CD14-positive monocyte (primary cell): ENCODE measurements around the gene ZNF324. TPM values are rescaled to one million over a fixed set of nuclear protein-coding genes. Genes with fewer than 3 reads are reported as not detected.

Experiments used
- DNase-seq, 3 donors: peaks; one replicate each; pipeline ENCODE4 v3.0.0-alpha.2; 2011 to 2022
- H2AFZ ChIP-seq: 2 replicates; pipeline ENCODE4 v1.6.0; 2012; ENCODE audit warnings: mild to moderate bottlenecking, low read depth, low read length, inconsistent platforms; ENCODE audit not compliant: insufficient read depth, poor library complexity, severe bottlenecking
- H3K27ac ChIP-seq, 2 donors: 1 replicate in 1 of 2; 2 replicates in 1 of 2; pipeline ENCODE4 v1.5.1; 2012 to 2013; ENCODE audit warnings: low read length in 2 of 2, control low read depth in 1 of 2, inconsistent platforms in 1 of 2, low read depth in 1 of 2, mild to moderate bottlenecking in 1 of 2
- H3K27me3 ChIP-seq, 2 donors: one replicate each; pipeline versions ENCODE4 v1.6.0 to v1.6.1; 2011 to 2013; ENCODE audit warnings: low read length in 2 of 2; ENCODE audit not compliant: control insufficient read depth in 2 of 2, insufficient read depth in 2 of 2
- H3K36me3 ChIP-seq, 2 donors: replicated peaks in 1 of 2; 1 replicate in 1 of 2; 2 replicates in 1 of 2; pipeline versions ENCODE4 v1.5.1 to v1.6.1; 2012 to 2013; ENCODE audit warnings: low read length in 2 of 2, control low read depth in 1 of 2, inconsistent platforms in 1 of 2, mild to moderate bottlenecking in 1 of 2; ENCODE audit not compliant: insufficient read depth in 2 of 2, control insufficient read depth in 1 of 2
- H3K4me1 ChIP-seq, 2 donors: 1 replicate in 1 of 2; 2 replicates in 1 of 2; pipeline versions ENCODE4 v1.5.1 to v1.6.1; 2012 to 2013; ENCODE audit warnings: low read length in 2 of 2, control low read depth in 1 of 2, inconsistent platforms in 1 of 2, mild to moderate bottlenecking in 1 of 2, moderate library complexity in 1 of 2; ENCODE audit not compliant: insufficient read depth in 2 of 2, control insufficient read depth in 1 of 2
- H3K4me2 ChIP-seq: replicated peaks from 2 replicates; pipeline ENCODE3; 2012; ENCODE audit warnings: low read length, moderate library complexity, mild to moderate bottlenecking; ENCODE audit not compliant: poor library complexity, severe bottlenecking; ENCODE audit errors: extremely low read depth
- H3K4me3 ChIP-seq, 3 experiments: fragments of 200-600 bp in 1 of 3; sonication (generic) in 1 of 3; replicated peaks in 1 of 3; 1 replicate in 2 of 3; 2 replicates in 1 of 3; pipeline ENCODE4 v1.5.1; 2011 to 2013; ENCODE audit warnings: low read length in 3 of 3, mild to moderate bottlenecking in 3 of 3, control low read depth in 2 of 3, low read depth in 2 of 3, inconsistent platforms in 1 of 3, moderate library complexity in 1 of 3
- H3K79me2 ChIP-seq: 2 replicates; pipeline ENCODE4 v1.6.0; 2012; ENCODE audit warnings: mild to moderate bottlenecking, control low read depth, inconsistent platforms, low read length, moderate library complexity; ENCODE audit not compliant: insufficient read depth
- H3K9ac ChIP-seq: 2 replicates; pipeline ENCODE4 v1.6.0; 2017; ENCODE audit warnings: low read length, mild to moderate bottlenecking; ENCODE audit not compliant: insufficient read depth, poor library complexity, severe bottlenecking
- H3K9me3 ChIP-seq, 2 donors: replicated peaks in 1 of 2; 1 replicate in 1 of 2; 2 replicates in 1 of 2; pipeline versions ENCODE4 v1.5.1 to v1.6.1; 2012 to 2013; ENCODE audit warnings: low read length in 2 of 2, control low read depth in 1 of 2; ENCODE audit not compliant: control insufficient read depth in 1 of 2, insufficient read depth in 1 of 2
- H4K20me1 ChIP-seq: 2 replicates; pipeline ENCODE4 v1.6.0; 2012; ENCODE audit warnings: mild to moderate bottlenecking, low read length, control low read depth, moderate library complexity; ENCODE audit not compliant: insufficient read depth
- H3K27ac Mint-ChIP-seq, 7 donors: one replicate each; pipeline ENCODE4 v1.8.0; 2020; ENCODE audit warnings: mild to moderate bottlenecking in 7 of 7, mixed read lengths in 7 of 7, moderate library complexity in 6 of 7, inconsistent platforms in 2 of 7
- H3K27me3 Mint-ChIP-seq, 3 donors: one replicate each; pipeline ENCODE4 v1.8.0; 2021 to 2022; ENCODE audit warnings: low read depth in 3 of 3, mild to moderate bottlenecking in 3 of 3, mixed read lengths in 3 of 3, moderate library complexity in 3 of 3, inconsistent platforms in 1 of 3
- H3K36me3 Mint-ChIP-seq, 2 donors: one replicate each; pipeline ENCODE4 v1.8.0; 2020; ENCODE audit warnings: mixed read lengths in 2 of 2, inconsistent platforms in 1 of 2, mild to moderate bottlenecking in 1 of 2
- H3K4me1 Mint-ChIP-seq: one replicate; pipeline ENCODE4 v1.8.0; 2020; ENCODE audit warnings: mild to moderate bottlenecking, mixed read lengths
- H3K4me3 Mint-ChIP-seq, 2 donors: one replicate each; pipeline ENCODE4 v1.8.0; 2020; ENCODE audit warnings: mild to moderate bottlenecking in 2 of 2, mixed read lengths in 2 of 2, moderate library complexity in 1 of 2
- H3K9me3 Mint-ChIP-seq, 7 donors: one replicate each; pipeline ENCODE4 v1.8.0; 2020 to 2022; ENCODE audit warnings: mixed read lengths in 7 of 7, mild to moderate bottlenecking in 6 of 7, moderate library complexity in 6 of 7, inconsistent platforms in 2 of 7
- CTCF ChIP-seq: fragments of 200-600 bp; IDR thresholded peaks from one replicate; pipeline ENCODE4 v1.8.0; 2022; ENCODE audit warnings: antibody characterized with exemption, mild to moderate bottlenecking
- WGBS: methylation state at CpG from one replicate; pipeline ENCODE4 v1.1.5; 2013; ENCODE audit warnings: missing lambda C conversion rate; ENCODE audit not compliant: insufficient coverage; 5-methylcytosine and 5-hydroxymethylcytosine counted together
- intact Hi-C, 2 donors: fragments of 100-400 bp; cut with micrococcal nuclease; formaldehyde crosslinking; loops; one replicate each; pipeline versions ENCODE4 v1.15.0 to v1.15.1; 2023
- polyA minus RNA-seq: library from RNA; depleted of rRNA, polyadenylated mRNA; stranded (reverse); fragments of >200 nt; gene quantifications from 2 replicates; pipeline ENCODE4 v1.2.3, GENCODE V29; 2012
- polyA plus RNA-seq, 3 donors: library from polyadenylated mRNA; depleted of rRNA in 1 of 3; unstranded in 2 of 3; stranded (reverse) in 1 of 3; fragments of 300-500 nt in 2 of 3; fragments of >200 nt in 1 of 3; fragmentation: Illumina TruSeq in 2 of 3; gene quantifications; 1 replicate in 2 of 3; 2 replicates in 1 of 3; pipeline ENCODE4 v1.2.3, GENCODE V29; 2012 to 2021
- total RNA-seq, 12 experiments: library from RNA in 1 of 12; stranded (reverse) in 1 of 12; fragments of 120-200 nt in 1 of 12; gene quantifications; one replicate each; pipeline ENCODE4 v1.2.4 and lab custom pipeline; 2013 to 2026; ENCODE audit warnings: mixed read lengths in 6 of 12, inconsistent platforms in 1 of 12

The ZNF324 gene
- 7.2 TPM for total RNA-seq (2013)
- polyA plus RNA-seq (1 to 10 TPM; 4.1 to 5.7 (median 5.3) TPM), polyA minus RNA-seq (12.7 and 18.7 TPM in 2 replicates), total RNA-seq (lab: John Stamatoyannopoulos, UW) (4.8 to 18.7 (median 8.9) reads per million in 11 experiments)

- Histone ChIP-seq H3K27ac (peak within 1 kb of the TSS in 1 of 2 donors; percentile 85), H3K79me2 (peaks cover 15% of the 10 kb centered on the region), H4K20me1 (no peaks in the 10 kb centered on the region), H3K9ac (peak within 1 kb of the TSS; percentile 88), H3K27me3 (no peaks in the 10 kb centered on the region), H3K4me3 (peak within 1 kb of the TSS; percentile 62 to 92 (median 65)), H3K4me1 (peaks cover 24 to 29% of the 10 kb centered on the region in 2 donors), H3K36me3 (peaks cover 21% of the 10 kb centered on the region in 2 donors), H3K9me3 (no peaks in the 10 kb centered on the region), H2AFZ (peak within 1 kb of the TSS; percentile 98), H3K4me2 (peak within 1 kb of the TSS; percentile 90)
- Mint-ChIP-seq H3K27me3 (peaks cover 3 to 9% (median 6%) of the 10 kb centered on the region in 3 donors), H3K4me1 (peaks cover 24% of the 10 kb centered on the region), H3K4me3 (peak within 1 kb of the TSS; percentile 74 to 89), H3K36me3 (peaks cover 19 to 24% of the 10 kb centered on the region in 2 donors), H3K9me3 (peaks cover 0 to 9% (median 3%) of the 10 kb centered on the region in 7 donors), H3K27ac (peak within 1 kb of the TSS; percentile 17 to 90 (median 74))
- no peak for TF ChIP-seq CTCF
- WGBS: under 1% methylated on average over 92 of the region's 92 CpGs
- DNase-seq: peak; percentile 96 to 97 (median 96)
- intact Hi-C loops: loop anchor here in 1 of 2 donors (1.0 kb wide), 1 partner anchor 32 kb away; no protein-coding TSS in a partner anchor
Observed at GRCh38 chr19:58466760-58467589, at the start of gene ZNF324. ZNF324 (plus strand) TSS chr19:58467080; CDS start chr19:58469186, 2,106 bp downstream.

GRCh38 chr19:58428617-58429016, 38.3 kb upstream of the ZNF324 start:
- peaks cover 0 to 3% (median 0%) of the 10 kb centered on the region in 3 donors for H3K27me3 Mint-ChIP-seq
- peaks cover 82 to 94% of the 10 kb centered on the region in 2 donors for H3K9me3 ChIP-seq
- no peak overlapping the region for H2AFZ ChIP-seq
- H3K36me3 Mint-ChIP-seq: peaks cover 0 to 8% of the 10 kb centered on the region in 2 donors
- no peaks in the 10 kb centered on the region for H3K4me1 Mint-ChIP-seq
- no peak for DNase-seq
- H3K4me2 ChIP-seq: no peak overlapping the region
- no peak overlapping the region for H3K9ac ChIP-seq
- 100% methylated on average over 1 of the region's 1 CpG for WGBS
- no peak overlapping the region for H3K4me3 ChIP-seq
- TF ChIP-seq CTCF: no peak
- H3K79me2 ChIP-seq: no peaks in the 10 kb centered on the region
- no peak overlapping the region for H3K27ac ChIP-seq
- H3K27ac Mint-ChIP-seq: no peak overlapping the region
- no peak overlapping the region for H3K4me3 Mint-ChIP-seq
- no peaks in the 10 kb centered on the region for H3K4me1 ChIP-seq
- peaks cover 1 to 18% of the 10 kb centered on the region in 2 donors for H3K36me3 ChIP-seq
- no peaks in the 10 kb centered on the region for H4K20me1 ChIP-seq
- H3K27me3 ChIP-seq: no peaks in the 10 kb centered on the region
- intact Hi-C loops: no loop called here
- H3K9me3 Mint-ChIP-seq: peaks cover 55 to 94% (median 85%) of the 10 kb centered on the region in 7 donors
